GM12878 (cell line): ENCODE data around the gene TFR2. TPM values are rescaled to one million over a fixed set of nuclear protein-coding genes. Genes with fewer than 3 reads are reported as not detected.

Experiments
- ATAC-seq: fragments of 200-7000 bp; cut with Tn5 transposase; 3 replicates; pipeline ENCODE4 v1.9.1; 2020; ENCODE audit warnings: mild to moderate bottlenecking, moderate library complexity
- BruUV-seq: library from RNA; stranded (reverse); fragments of 400-500 nt; replicated peaks from 2 replicates; lab custom pipeline; 2021; lab: Mats Ljungman, UMichigan
- CTCF ChIA-PET: fragments of 300-600 bp; sonication (Branson Sonifier 250); formaldehyde crosslinking; extraction: SDS; loops from one replicate; lab custom pipeline; 2021; ENCODE audit warnings: inconsistent platforms; lab: Yijun Ruan, JAX
- POLR2A ChIA-PET: fragments of 350-600 bp; formaldehyde crosslinking; extraction: SDS; loops from one replicate; lab custom pipeline; 2021; ENCODE audit warnings: inconsistent platforms; lab: Charles Lee
- RAD21 ChIA-PET: fragments of 300-600 bp; sonication (Branson Sonifier 250); formaldehyde crosslinking; loops from one replicate; lab custom pipeline; 2023; ENCODE audit warnings: antibody characterized with exemption; ENCODE audit not compliant: unreplicated experiment; lab: Charles Lee
- SMC1A ChIA-PET: fragments of 300-600 bp; sonication (Branson Sonifier 250); formaldehyde crosslinking; loops from one replicate; lab custom pipeline; 2023; ENCODE audit not compliant: unreplicated experiment, uncharacterized antibody; lab: Charles Lee
- DNase-seq: peaks from one replicate; pipeline ENCODE4 v3.0.0-alpha.2; 2011; ENCODE audit warnings: low read depth, low spot score
- FAIRE-seq: peaks from 3 replicates; lab custom pipeline; 2011; peaks lifted over from hg19 to GRCh38; lab: Jason Lieb, UNC
- H2AFZ ChIP-seq: 2 replicates; pipeline ENCODE4 v1.6.0; 2011; ENCODE audit warnings: low read depth, low read length, control low read depth; ENCODE audit not compliant: control insufficient read depth
- H3K27ac ChIP-seq: 2 replicates; pipeline ENCODE4 v1.5.1; 2011; ENCODE audit warnings: control low read depth; ENCODE audit not compliant: control insufficient read depth, insufficient read depth
- H3K27me3 ChIP-seq, 2 experiments: replicated peaks in 1 of 2; 2 replicates each; pipeline versions ENCODE4 v1.6.0 to v1.6.1; 2011; ENCODE audit warnings: low read length in 1 of 2; ENCODE audit not compliant: control insufficient read depth in 2 of 2, insufficient read depth in 2 of 2
- H3K36me3 ChIP-seq, 2 experiments: 2 replicates each; pipeline ENCODE4 v1.5.1; 2011; ENCODE audit warnings: low read length in 1 of 2; ENCODE audit not compliant: control insufficient read depth in 2 of 2, insufficient read depth in 2 of 2
- H3K4me1 ChIP-seq: 2 replicates; pipeline ENCODE4 v1.6.1; 2011; ENCODE audit warnings: mild to moderate bottlenecking, low read length, moderate library complexity, mixed read lengths; ENCODE audit not compliant: control insufficient read depth, insufficient read depth
- H3K4me2 ChIP-seq: 2 replicates; pipeline ENCODE4 v1.6.0; 2011; ENCODE audit warnings: control low read depth; ENCODE audit not compliant: control insufficient read depth, insufficient read depth
- H3K4me3 ChIP-seq: fragments of 200-600 bp; sonication (generic); 2 replicates; pipeline ENCODE4 v1.5.1; 2016
- H3K79me2 ChIP-seq: 2 replicates; pipeline ENCODE4 v1.6.0; 2011; ENCODE audit warnings: low read length; ENCODE audit not compliant: control insufficient read depth, insufficient read depth
- H3K9ac ChIP-seq: 2 replicates; pipeline ENCODE4 v1.8.0; 2011; ENCODE audit warnings: low read length, control low read depth, mixed read lengths; ENCODE audit not compliant: control insufficient read depth, insufficient read depth
- H3K9me3 ChIP-seq: replicated peaks from 3 replicates; pipeline ENCODE4 v1.5.1; 2011; ENCODE audit warnings: mild to moderate bottlenecking, low read length; ENCODE audit not compliant: control insufficient read depth, insufficient read depth
- H4K20me1 ChIP-seq: 2 replicates; pipeline ENCODE4 v1.6.0; 2011; ENCODE audit not compliant: control insufficient read depth, insufficient read depth
- BCL11A ChIP-seq: IDR thresholded peaks from 2 replicates; pipeline ENCODE4 v1.6.1; 2011; ENCODE audit warnings: low read depth, low read length
- CHD4 ChIP-seq: fragments of 200-600 bp; sonication (generic); IDR thresholded peaks from 2 replicates; pipeline ENCODE4 v1.6.1; 2016; ENCODE audit warnings: mild to moderate bottlenecking
- CREM ChIP-seq: IDR thresholded peaks from 2 replicates; pipeline ENCODE4 v1.6.1; 2014; ENCODE audit warnings: antibody characterized with exemption, low read depth
- EED ChIP-seq: sonication (generic); IDR thresholded peaks from 2 replicates; pipeline ENCODE4 v1.6.1; 2016; ENCODE audit warnings: antibody characterized with exemption, low read depth
- KLF5 ChIP-seq: fragments of 450-650 bp; IDR thresholded peaks from 2 replicates; pipeline ENCODE4 v1.6.1; 2014; ENCODE audit warnings: mild to moderate bottlenecking; ENCODE audit not compliant: partially characterized antibody
- MEF2A ChIP-seq: IDR thresholded peaks from 2 replicates; pipeline ENCODE4 v1.6.1; 2011; ENCODE audit warnings: low read depth, mild to moderate bottlenecking, low read length, moderate library complexity; ENCODE audit not compliant: insufficient read depth
- MLLT1 ChIP-seq: fragments of 450-650 bp; IDR thresholded peaks from 2 replicates; pipeline ENCODE4 v1.6.1; 2016; ENCODE audit warnings: mild to moderate bottlenecking
- PAX8 ChIP-seq: fragments of 450-650 bp; IDR thresholded peaks from 2 replicates; pipeline ENCODE4 v1.6.1; 2017; ENCODE audit warnings: mild to moderate bottlenecking, moderate library complexity
- RAD51 ChIP-seq: fragments of 450-650 bp; IDR thresholded peaks from 2 replicates; pipeline ENCODE4 v1.6.1; 2016; ENCODE audit warnings: moderate library complexity, mild to moderate bottlenecking, inconsistent platforms
- SIN3A ChIP-seq: IDR thresholded peaks from 2 replicates; pipeline ENCODE4 v1.6.1; 2012; ENCODE audit warnings: low read depth, low read length, improper control_type of control experiment
- SMAD1 ChIP-seq: fragments of 450-650 bp; IDR thresholded peaks from 2 replicates; pipeline ENCODE4 v1.6.1; 2018; ENCODE audit warnings: mild to moderate bottlenecking, low read depth; ENCODE audit not compliant: partially characterized antibody
- SMAD5 ChIP-seq: IDR thresholded peaks from 2 replicates; pipeline ENCODE4 v1.6.1; 2016; ENCODE audit warnings: antibody characterized with exemption, low read depth
- SREBF2 ChIP-seq: IDR thresholded peaks from 2 replicates; pipeline ENCODE4 v1.6.1; 2012; ENCODE audit warnings: mild to moderate bottlenecking, low read length
- STAT3 ChIP-seq: IDR thresholded peaks from 2 replicates; pipeline ENCODE4 v1.6.1; 2011; ENCODE audit warnings: low read depth, low read length, improper control_type of control experiment
- ZNF207 ChIP-seq: fragments of 450-650 bp; IDR thresholded peaks from 2 replicates; pipeline ENCODE4 v1.6.1; 2014; ENCODE audit warnings: antibody characterized with exemption, mild to moderate bottlenecking, borderline replicate concordance
- ZNF384 ChIP-seq: IDR thresholded peaks from 2 replicates; pipeline ENCODE4 v1.6.1; 2012; ENCODE audit warnings: low read depth, mild to moderate bottlenecking, low read length, improper control_type of control experiment, borderline replicate concordance
- WGBS: methylation state at CpG from one replicate; pipeline ENCODE4 v1.1.6; 2016; ENCODE audit warnings: low lambda C conversion rate; ENCODE audit not compliant: insufficient replicate concordance, insufficient coverage; ENCODE audit errors: missing lambda C conversion rate; 5-methylcytosine and 5-hydroxymethylcytosine counted together
- in situ Hi-C: fragments of 300-500 bp; cut with MboI; formaldehyde crosslinking; loops from 9 replicates; pipeline ENCODE4 v1.14.3; 2018; ENCODE audit warnings: mixed read lengths
- intact Hi-C: fragments of 100-400 bp; cut with micrococcal nuclease; formaldehyde crosslinking; loops from one replicate; pipeline ENCODE4 v1.14.2; 2022; ENCODE audit not compliant: unreplicated experiment
- polyA plus RNA-seq, 11 experiments: library from polyadenylated mRNA; depleted of rRNA in 4 of 11; unstranded in 6 of 11; stranded (reverse) in 5 of 11; fragments of >200 nt; fragmentation: Nextera tagmentation in 4 of 11; fragmentation: Illumina TruSeq in 1 of 11; extraction: Ambion mirVana in 4 of 11; extraction: Trizol in 1 of 11; gene quantifications; 1 replicate in 1 of 11; 2 replicates in 10 of 11; pipeline versions ENCODE4 v1.2.1 to v1.2.3, GENCODE V29; 2011 to 2016; ENCODE audit warnings: inconsistent platforms in 2 of 11, missing spikeins in 2 of 11, low read depth in 1 of 11
- total RNA-seq, 4 experiments: library from RNA; depleted of rRNA in 3 of 4; stranded (reverse); fragments of >200 nt in 3 of 4; fragmentation: Illumina TruSeq in 1 of 4; extraction: Trizol in 1 of 4; gene quantifications; 2 replicates each; pipeline versions ENCODE4 v1.2.1 to v1.2.3, GENCODE V29; 2013 to 2021

Gene TFR2
- total and polyA plus RNA-seq, 10 of the 15 experiments (the other 5 are each of a cell fraction or from before 2014, with no cell fraction given) = 0.30 to 7.2 (median 1.8) TPM

GRCh38 chr7:100607111-100607510, 34.2 kb downstream of the TFR2 start (continued):
- no peak for TF ChIP-seq EED
- TF ChIP-seq, all 136 proteins: peak for 0

- BruUV-seq = no TSS peak
- ATAC-seq (no peak), DNase-seq (no peak), FAIRE-seq (no peak)
- Histone ChIP-seq H3K27me3 (peaks cover 0 to 5% of the 10 kb centered on the region in 2 experiments; a peak in 2 of 4 replicates), H3K79me2 (no peaks in the 10 kb centered on the region), H3K27ac (no peak overlapping the region), H3K4me2 (no peak overlapping the region), H3K9me3 (no peaks in the 10 kb centered on the region), H4K20me1 (no peaks in the 10 kb centered on the region), H3K9ac (no peak overlapping the region), H3K4me1 (peaks cover 10% of the 10 kb centered on the region), H3K36me3 (no peaks in the 10 kb centered on the region), H3K4me3 (no peak overlapping the region), H2AFZ (no peak overlapping the region)
- no peak for TF ChIP-seq SREBF2
- no peak for TF ChIP-seq BCL11A
- no peak for TF ChIP-seq MEF2A
- no peak for TF ChIP-seq STAT3
- TF ChIP-seq SMAD1 = no peak
- TF ChIP-seq ZNF207 = no peak
- TF ChIP-seq PAX8 = no peak
- TF ChIP-seq KLF5 = no peak
- no peak for TF ChIP-seq CREM
- no peak for TF ChIP-seq SMAD5
- no peak for TF ChIP-seq RAD51
- no peak for TF ChIP-seq CHD4
- TF ChIP-seq ZNF384 = no peak
- TF ChIP-seq MLLT1 = no peak
- no peak for TF ChIP-seq SIN3A
- in situ Hi-C loops (no loop called here), intact Hi-C loops (no loop called here)
- ChIA-PET RAD21 (no interaction called here), SMC1A (interaction anchor here (1.4 kb wide), 1 partner anchor 11 kb away, joined by 5 read pairs; no protein-coding TSS in a partner anchor), POLR2A (interaction anchor here (0.6 to 1.3 kb wide), 2 partner anchors 22 to 155 kb away, joined by 4 read pairs; no protein-coding TSS in a partner anchor), CTCF (interaction anchor here (1.0 to 1.3 kb wide), 4 partner anchors 39 to 124 kb away, joined by 3 read pairs; no protein-coding TSS in a partner anchor)
- WGBS = 82% methylated on average over 12 of the region's 12 CpGs
These were observed 35.0 kb downstream of the TFR2 start for GRCh38 chr7:100606313-100606712.
